ENCODE data around the gene IFITM1. TPM values are rescaled to one million over a fixed set of nuclear protein-coding genes. Genes with fewer than 3 reads are reported as not detected.
"Not testable (repeated sequence)": the region's sequence is repeated elsewhere in the genome, so short reads cannot be mapped to it uniquely, and the experiment has no call there.

The IFITM1 gene
- total RNA-seq, 2 donors from 2014 or later: 182 to 220 TPM

- no peaks in the 10 kb centered on the region for H3K36me3 ChIP-seq
- DNase-seq (ENCODE audit: low spot score) (no peak), ATAC-seq (ENCODE audit: insufficient number of reproducible peaks, low FRiP score, low read depth) (no peak)
- peaks cover 1 to 2% of the 10 kb centered on the region in 2 donors for H3K4me1 ChIP-seq (ENCODE audit: control insufficient read depth in 1 of 2, low read depth in 2 of 2)
- no peaks in the 10 kb centered on the region for H3K9me3 ChIP-seq
- H3K4me3 ChIP-seq: no peak overlapping the region
- no peak overlapping the region for H3K27ac ChIP-seq
- no peaks in the 10 kb centered on the region for H3K27me3 ChIP-seq (replicated peaks; ENCODE audit: insufficient read depth)
- no peak for TF ChIP-seq CTCF (IDR thresholded peaks at IDR 0.05)
Measured at GRCh38 chr11:360326-361280, 46.8 kb downstream of the IFITM1 start.

DNA sequence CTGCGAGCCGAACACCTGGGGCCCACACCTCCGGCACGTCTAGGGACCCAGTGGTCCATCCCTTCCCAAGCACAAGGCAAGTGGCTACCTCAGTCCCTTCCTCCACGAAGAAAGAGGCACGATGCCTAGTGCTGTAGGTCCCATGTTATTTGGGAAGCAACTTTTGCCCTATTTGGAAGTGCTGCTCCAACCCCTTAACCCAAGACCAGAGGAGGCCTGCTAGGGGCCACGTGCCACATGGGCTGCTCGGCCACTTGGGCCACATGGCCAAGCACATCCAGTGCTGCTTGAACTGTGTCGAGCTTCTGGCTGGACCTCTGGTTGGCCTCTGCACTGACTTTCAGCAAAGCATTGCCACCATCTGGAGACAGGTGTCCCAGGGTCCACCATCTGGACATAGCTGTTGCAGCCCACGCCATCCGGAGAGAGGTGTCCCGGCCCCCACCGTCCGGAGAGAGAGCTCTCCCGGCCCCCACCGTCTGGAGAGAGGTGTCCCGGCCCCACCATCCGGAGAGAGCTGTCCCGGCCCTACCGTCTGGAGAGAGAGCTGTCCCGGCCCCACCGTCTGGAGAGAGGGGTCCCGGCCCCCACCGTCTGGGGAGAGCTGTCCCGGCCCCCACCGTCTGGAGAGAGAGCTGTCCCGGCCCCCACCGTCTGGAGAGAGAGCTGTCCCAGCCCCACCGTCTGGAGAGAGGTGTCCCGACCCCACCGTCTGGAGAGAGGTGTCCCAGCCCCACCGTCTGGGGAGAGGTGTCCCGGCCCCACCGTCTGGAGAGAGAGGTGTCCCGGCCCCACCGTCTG lies 49.0 kb downstream of the IFITM1 start:
- DNase-seq (ENCODE audit: low spot score): no peak
- no peaks in the 10 kb centered on the region for H3K36me3 ChIP-seq
- no peak for TF ChIP-seq CTCF (IDR thresholded peaks at IDR 0.05)
- H3K4me1 ChIP-seq (ENCODE audit: control insufficient read depth in 1 of 2, low read depth in 2 of 2): no peaks in the 10 kb centered on the region
- ATAC-seq (ENCODE audit: insufficient number of reproducible peaks, low FRiP score, low read depth): no peak
- no peaks in the 10 kb centered on the region for H3K27me3 ChIP-seq (replicated peaks; ENCODE audit: insufficient read depth)
- H3K27ac ChIP-seq: no peak overlapping the region
- no peak overlapping the region for H3K4me3 ChIP-seq
- H3K9me3 ChIP-seq: no peaks in the 10 kb centered on the region

DNA sequence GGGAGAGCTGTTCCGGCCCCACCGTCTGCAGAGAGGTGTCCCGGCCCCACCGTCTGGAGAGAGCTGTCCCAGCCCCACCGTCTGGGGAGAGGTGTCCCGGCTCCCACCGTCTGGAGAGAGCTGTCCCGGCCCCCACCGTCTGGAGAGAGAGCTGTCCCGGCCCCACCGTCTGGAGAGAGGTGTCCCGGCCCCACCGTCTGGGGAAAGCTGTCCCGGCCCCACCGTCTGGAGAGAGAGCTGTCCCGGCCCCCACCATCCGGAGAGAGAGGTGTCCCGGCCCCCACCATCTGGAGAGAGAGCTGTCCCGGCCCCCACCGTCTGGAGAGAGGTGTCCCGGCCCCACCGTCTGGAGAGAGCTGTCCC lies 49.6 kb downstream of the IFITM1 start:
- H3K4me1 ChIP-seq (ENCODE audit: control insufficient read depth in 1 of 2, low read depth in 2 of 2); H3K9me3 ChIP-seq; H3K27ac ChIP-seq; H3K36me3 ChIP-seq; DNase-seq (ENCODE audit: low spot score); H3K27me3 ChIP-seq (replicated peaks; ENCODE audit: insufficient read depth); H3K4me3 ChIP-seq; ATAC-seq (ENCODE audit: insufficient number of reproducible peaks, low FRiP score, low read depth): not testable (repeated sequence)

DNA sequence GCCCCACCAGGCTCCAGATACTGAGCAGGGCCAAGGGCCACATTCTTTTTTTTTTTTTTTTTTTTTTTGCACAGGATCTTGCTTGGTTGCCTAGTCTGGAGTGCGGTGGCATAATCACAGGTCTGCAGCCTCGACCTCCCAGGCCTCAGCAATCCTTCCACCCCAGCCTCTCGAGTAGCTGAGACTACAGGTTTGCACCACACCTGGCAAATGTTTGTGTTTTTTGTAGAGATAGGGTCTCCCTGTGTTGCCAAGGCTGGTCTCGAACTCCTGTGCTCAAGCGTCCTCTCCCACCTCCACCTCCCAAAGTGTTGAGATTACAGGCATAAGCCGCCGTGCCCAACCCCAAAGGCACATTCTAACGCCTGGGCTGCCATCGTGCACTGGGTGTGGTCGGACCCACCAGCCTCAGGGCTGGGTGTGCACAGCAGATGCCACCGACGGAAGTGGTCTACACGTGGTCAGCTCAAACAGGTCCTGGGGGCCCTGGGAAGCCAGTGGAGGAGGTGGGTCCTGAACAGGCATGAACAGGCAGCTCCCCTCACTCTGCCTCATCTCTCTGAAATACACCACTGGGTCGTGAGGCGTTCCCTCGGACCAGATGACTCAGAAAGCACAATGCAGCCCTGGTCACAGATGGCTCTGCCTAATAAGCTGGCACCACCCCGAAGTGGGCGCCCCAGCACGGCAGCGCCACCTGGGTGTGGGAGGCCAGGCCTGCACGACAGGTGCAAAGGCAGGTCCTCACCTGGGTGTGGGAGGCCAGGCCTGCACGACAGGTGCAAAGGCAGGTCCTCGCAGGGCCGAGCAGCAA lies 50.3 kb downstream of the IFITM1 start:
- ATAC-seq (ENCODE audit: insufficient number of reproducible peaks, low FRiP score, low read depth): no peak
- Histone ChIP-seq H3K4me3 (no peak overlapping the region), H3K27me3 (replicated peaks; ENCODE audit: insufficient read depth) (no peaks in the 10 kb centered on the region), H3K36me3 (no peaks in the 10 kb centered on the region), H3K4me1 (ENCODE audit: control insufficient read depth in 1 of 2, low read depth in 2 of 2) (no peaks in the 10 kb centered on the region), H3K27ac (no peak overlapping the region), H3K9me3 (no peaks in the 10 kb centered on the region)
- DNase-seq (ENCODE audit: low spot score): no peak
- TF ChIP-seq CTCF (IDR thresholded peaks at IDR 0.05): no peak

Other genes with a start within 250 kb of the IFITM1 start
- not detected for gene SCGB1C1, start 121.0 kb upstream of the IFITM1 start, total RNA-seq
- gene BET1L, start 106.6 kb upstream of the IFITM1 start, total RNA-seq: 10 to 100 TPM; 38.7 to 42.7 TPM
- gene RIC8A, start 106.3 kb upstream of the IFITM1 start, total RNA-seq: 100 to 1,000 TPM in 1 of 2 donors, 10 to 100 TPM in 1; 79.4 to 102 TPM
- gene SIRT3, start 77.7 kb upstream of the IFITM1 start, total RNA-seq: 10 to 100 TPM; 16.1 to 22.0 TPM
- gene PSMD13, start 77.1 kb upstream of the IFITM1 start, total RNA-seq: 10 to 100 TPM; 79.6 to 90.8 TPM
- 1 to 10 TPM; 5.6 to 6.6 TPM for gene NLRP6, start 35.6 kb upstream of the IFITM1 start, total RNA-seq
- gene PGGHG, start 24.9 kb upstream of the IFITM1 start, total RNA-seq: 10 to 100 TPM; 54.2 to 68.8 TPM
- gene IFITM5, start 14.5 kb upstream of the IFITM1 start, total RNA-seq: not detected
- 100 to 1,000 TPM; 275 to 477 TPM for gene IFITM2, start 6.2 kb upstream of the IFITM1 start, total RNA-seq
- 100 to 1,000 TPM; 275 to 514 TPM for gene IFITM3, start 6.8 kb downstream of the IFITM1 start, total RNA-seq
- gene B4GALNT4, start 55.5 kb downstream of the IFITM1 start, total RNA-seq: 1 to 10 TPM in 1 of 2 donors, under 1 TPM in 1; 0.78 to 3.7 TPM
- 1 to 10 TPM; 2.0 to 5.9 TPM for gene PKP3, start 80.2 kb downstream of the IFITM1 start, total RNA-seq
- 10 to 100 TPM; 24.9 to 36.8 TPM for gene SIGIRR, start 101.0 kb downstream of the IFITM1 start, total RNA-seq
- 1 to 10 TPM in 1 of 2 donors, under 1 TPM in 1; 0.68 to 2.7 TPM for gene ANO9, start 128.0 kb downstream of the IFITM1 start, total RNA-seq
- 10 to 100 TPM; 34.0 to 34.7 TPM for gene PTDSS2, start 136.2 kb downstream of the IFITM1 start, total RNA-seq
- 100 to 1,000 TPM; 224 to 355 TPM for gene RNH1, start 193.2 kb downstream of the IFITM1 start, total RNA-seq
- gene HRAS, start 221.5 kb downstream of the IFITM1 start, total RNA-seq: 10 to 100 TPM; 17.7 to 32.4 TPM
- under 1 TPM in 1 of 2 donors, not detected in 1; 0.41 TPM for gene LRRC56, start 223.5 kb downstream of the IFITM1 start, total RNA-seq
- 1 to 10 TPM; 1.1 to 2.7 TPM for gene LMNTD2, start 246.7 kb downstream of the IFITM1 start, total RNA-seq
- 10 to 100 TPM in 1 of 2 donors, 1 to 10 TPM in 1; 7.3 to 20.6 TPM for gene RASSF7, start 246.9 kb downstream of the IFITM1 start, total RNA-seq